Activated naive CD8-positive, alpha-beta T cell treated with anti-CD3 and anti-CD28 coated beads, Interleukin-2, amount 50 U/mL, for 16 hours (primary cell): ENCODE results near the gene CCDC51.
"Not testable (repeated sequence)": the region's sequence is repeated elsewhere in the genome, so short reads cannot be mapped to it uniquely, and the experiment has no call there.

Source experiments
- DNase-seq: peaks from one replicate; pipeline ENCODE4 v3.0.0-alpha.2; 2020; ENCODE audit warnings: low read depth, low spot score

Gene CCDC51

GRCh38 chr3:48439820-48440589 lies at the start of gene CCDC51, which contains the start of gene TMA7:
CCDC51 (minus strand) TSS chr3:48440119; CDS start chr3:48435128, 4,991 bp downstream.
TMA7 (plus strand) TSS chr3:48440257; CDS start chr3:48440297, 40 bp downstream.
- peak; percentile 98 for DNase-seq

- no peak for DNase-seq
Measured at GRCh38 chr3:48486952-48487351, 47.0 kb upstream of the CCDC51 start.

- not testable (repeated sequence) for DNase-seq
Measured at GRCh38 chr3:48482822-48483221, 42.9 kb upstream of the CCDC51 start.

GRCh38 chr3:48480891-48481290 lies 41.0 kb upstream of the CCDC51 start:
- DNase-seq: not testable (repeated sequence)

GRCh38 chr3:48478626-48479555 lies 39.0 kb upstream of the CCDC51 start:
- DNase-seq: no peak

GRCh38 chr3:48477959-48478520 lies 38.1 kb upstream of the CCDC51 start:
- no peak for DNase-seq

GRCh38 chr3:48476426-48477053 lies 36.6 kb upstream of the CCDC51 start:
- DNase-seq: no peak

- no peak for DNase-seq
Measured at GRCh38 chr3:48475188-48475587, 35.3 kb upstream of the CCDC51 start.

- DNase-seq: no peak
Measured at GRCh38 chr3:48474619-48475018, 34.7 kb upstream of the CCDC51 start.

GRCh38 chr3:48474031-48474430 lies 34.1 kb upstream of the CCDC51 start:
- DNase-seq: not testable (repeated sequence)

GRCh38 chr3:48473617-48473952 lies 33.7 kb upstream of the CCDC51 start:
- no peak for DNase-seq

GRCh38 chr3:48472923-48473616 lies 33.2 kb upstream of the CCDC51 start:
- DNase-seq: peak; percentile 90

- DNase-seq: no peak
Measured at GRCh38 chr3:48472673-48472922, 32.7 kb upstream of the CCDC51 start.

- DNase-seq: no peak
Measured at GRCh38 chr3:48470286-48470685, 30.4 kb upstream of the CCDC51 start.

- DNase-seq: no peak
Measured at GRCh38 chr3:48469046-48469915, 29.4 kb upstream of the CCDC51 start.

GRCh38 chr3:48468329-48468731 lies 28.4 kb upstream of the CCDC51 start:
- no peak for DNase-seq

GRCh38 chr3:48467473-48468267 lies 27.8 kb upstream of the CCDC51 start:
- no peak for DNase-seq

- DNase-seq: no peak
Measured at GRCh38 chr3:48467110-48467454, 27.2 kb upstream of the CCDC51 start.

GRCh38 chr3:48466386-48467109 lies 26.6 kb upstream of the CCDC51 start:
- no peak for DNase-seq
